Measurements from ENCODE around the gene CCP110.

DNA sequence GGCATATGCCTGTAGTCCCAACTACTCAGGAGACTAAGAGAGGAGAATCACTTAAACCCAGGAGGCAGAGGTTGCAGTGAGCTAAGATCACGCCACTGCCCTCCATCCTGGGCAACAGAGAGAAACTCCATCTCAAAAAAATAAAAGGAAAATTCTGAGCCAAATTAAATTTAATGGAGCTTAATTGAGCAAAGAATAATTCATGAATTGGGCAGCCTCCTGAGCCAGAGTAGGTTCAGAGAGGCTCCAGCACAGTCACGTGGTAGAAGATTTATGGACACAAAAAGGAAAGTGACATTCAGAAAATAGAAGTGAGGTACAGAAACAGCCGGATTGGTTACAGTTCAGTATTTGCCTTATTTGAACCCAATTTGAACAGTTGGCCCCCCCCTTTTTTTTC, 42.6 kb downstream of the CCP110 start:
- TF ChIP-seq CTCF (conservative IDR thresholded peaks at IDR 0.05; ENCODE audit: low read depth, low read length) (no peak), EZH2 (IDR thresholded peaks at IDR 0.05; ENCODE audit: borderline replicate concordance, low read depth, low read length, poor library complexity, severe bottlenecking) (no peak)
